Sigmoid colon (tissue), 4 donors: ENCODE results near the gene SLC22A31.

Experiments used
- POLR2A ChIP-seq, 2 donors: fragments of 450-650 bp; IDR thresholded peaks; one replicate each; pipeline ENCODE4 v1.6.1; 2016; ENCODE audit warnings: antibody characterized with exemption in 2 of 2, mild to moderate bottlenecking in 2 of 2, moderate library complexity in 2 of 2
- POLR2AphosphoS5 ChIP-seq, 4 donors: sonication (generic); formaldehyde crosslinking; IDR thresholded peaks; one replicate each; pipeline ENCODE4 v1.6.1; 2017; ENCODE audit warnings: antibody characterized with exemption in 4 of 4
- TF ChIP-seq, protein P1 (sequence below), 4 experiments: fragments of 450-650 bp in 3 of 4; fragments of 200-600 bp in 1 of 4; IDR thresholded peaks; one replicate each; pipeline ENCODE4 v1.5.1; 2016 to 2019; ENCODE audit warnings: antibody characterized with exemption in 4 of 4, mild to moderate bottlenecking in 3 of 4, moderate library complexity in 2 of 4

DNA sequence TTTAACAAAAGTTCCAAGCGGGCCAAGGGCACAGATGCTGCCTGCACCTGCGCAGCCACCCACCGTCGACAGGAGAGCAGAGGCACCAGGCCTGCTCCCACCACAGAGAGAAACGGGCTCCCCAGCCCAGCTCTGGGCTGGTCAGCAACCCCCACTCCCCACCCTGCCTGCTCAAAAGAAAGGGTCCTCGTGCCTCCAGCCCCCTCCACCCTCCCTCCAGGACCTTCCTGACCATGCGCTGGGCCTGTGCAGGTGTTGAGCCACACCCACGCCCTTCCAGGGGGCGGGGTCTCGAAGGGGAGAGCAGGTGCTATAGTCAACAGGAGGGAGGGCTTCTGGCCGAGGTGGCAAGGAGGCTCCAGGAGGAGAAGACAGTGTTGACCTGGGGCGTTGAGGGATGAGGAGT, 42.5 kb upstream of the SLC22A31 start:
- TF ChIP-seq, protein P1, sequence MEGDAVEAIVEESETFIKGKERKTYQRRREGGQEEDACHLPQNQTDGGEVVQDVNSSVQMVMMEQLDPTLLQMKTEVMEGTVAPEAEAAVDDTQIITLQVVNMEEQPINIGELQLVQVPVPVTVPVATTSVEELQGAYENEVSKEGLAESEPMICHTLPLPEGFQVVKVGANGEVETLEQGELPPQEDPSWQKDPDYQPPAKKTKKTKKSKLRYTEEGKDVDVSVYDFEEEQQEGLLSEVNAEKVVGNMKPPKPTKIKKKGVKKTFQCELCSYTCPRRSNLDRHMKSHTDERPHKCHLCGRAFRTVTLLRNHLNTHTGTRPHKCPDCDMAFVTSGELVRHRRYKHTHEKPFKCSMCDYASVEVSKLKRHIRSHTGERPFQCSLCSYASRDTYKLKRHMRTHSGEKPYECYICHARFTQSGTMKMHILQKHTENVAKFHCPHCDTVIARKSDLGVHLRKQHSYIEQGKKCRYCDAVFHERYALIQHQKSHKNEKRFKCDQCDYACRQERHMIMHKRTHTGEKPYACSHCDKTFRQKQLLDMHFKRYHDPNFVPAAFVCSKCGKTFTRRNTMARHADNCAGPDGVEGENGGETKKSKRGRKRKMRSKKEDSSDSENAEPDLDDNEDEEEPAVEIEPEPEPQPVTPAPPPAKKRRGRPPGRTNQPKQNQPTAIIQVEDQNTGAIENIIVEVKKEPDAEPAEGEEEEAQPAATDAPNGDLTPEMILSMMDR (IDR thresholded peaks at IDR 0.05) = no peak
- TF ChIP-seq POLR2A (IDR thresholded peaks at IDR 0.05) (no peak), POLR2AphosphoS5 (IDR thresholded peaks at IDR 0.05) (no peak)
